GM23248 (cell line): Measurements from ENCODE around the gene SH3RF3. TPM values are rescaled to one million over a fixed set of nuclear protein-coding genes. Genes with fewer than 3 reads are reported as not detected.

Experiments
- DNase-seq: peaks from one replicate; pipeline ENCODE4 v3.0.0-alpha.2; 2015
- H2AFZ ChIP-seq: fragments of 200-600 bp; sonication (generic); 2 replicates; pipeline ENCODE4 v1.6.1; 2016; ENCODE audit warnings: antibody characterized with exemption
- H3F3A ChIP-seq: fragments of 200-600 bp; sonication (generic); 2 replicates; pipeline ENCODE4 v1.6.1; 2016; ENCODE audit warnings: mild to moderate bottlenecking, antibody characterized with exemption, mixed run types; ENCODE audit not compliant: insufficient read depth
- H3K27ac ChIP-seq: fragments of 200-600 bp; sonication (generic); 2 replicates; pipeline ENCODE4 v1.5.1; 2016; ENCODE audit warnings: mild to moderate bottlenecking
- H3K27me3 ChIP-seq: fragments of 200-600 bp; sonication (generic); replicated peaks from 2 replicates; pipeline ENCODE4 v1.6.1; 2016; ENCODE audit warnings: mild to moderate bottlenecking; ENCODE audit not compliant: insufficient read depth
- H3K36me3 ChIP-seq: fragments of 200-600 bp; sonication (generic); 2 replicates; pipeline ENCODE4 v1.6.1; 2016; ENCODE audit warnings: low read depth, mild to moderate bottlenecking
- H3K4me1 ChIP-seq: fragments of 200-600 bp; sonication (generic); 2 replicates; pipeline ENCODE4 v1.6.1; 2016; ENCODE audit warnings: mild to moderate bottlenecking; ENCODE audit not compliant: insufficient read depth
- H3K4me2 ChIP-seq: fragments of 200-600 bp; sonication (generic); one replicate; pipeline ENCODE4 v1.6.1; 2016; ENCODE audit warnings: mild to moderate bottlenecking; ENCODE audit not compliant: unreplicated experiment
- H3K4me3 ChIP-seq: fragments of 200-600 bp; sonication (generic); 2 replicates; pipeline ENCODE4 v1.5.1; 2016; ENCODE audit warnings: mild to moderate bottlenecking
- H3K79me2 ChIP-seq: fragments of 200-600 bp; sonication (generic); 2 replicates; pipeline ENCODE4 v1.6.1; 2016; ENCODE audit warnings: mild to moderate bottlenecking; ENCODE audit not compliant: insufficient read depth
- H3K9ac ChIP-seq: fragments of 200-600 bp; sonication (generic); 2 replicates; pipeline ENCODE4 v1.6.1; 2016; ENCODE audit warnings: mild to moderate bottlenecking
- H3K9me2 ChIP-seq: fragments of 200-600 bp; sonication (generic); 2 replicates; pipeline ENCODE4 v1.6.1; 2016; ENCODE audit warnings: mixed run types, mild to moderate bottlenecking, moderate library complexity; ENCODE audit not compliant: insufficient read depth
- H3K9me3 ChIP-seq: fragments of 200-600 bp; sonication (generic); one replicate; pipeline ENCODE4 v1.6.1; 2017; ENCODE audit warnings: low read depth
- H4K20me1 ChIP-seq: fragments of 200-600 bp; sonication (generic); 2 replicates; pipeline ENCODE4 v1.6.0; 2016; ENCODE audit not compliant: insufficient read depth
- EZH2 ChIP-seq: fragments of 200-600 bp; sonication (generic); IDR thresholded peaks from 2 replicates; pipeline ENCODE4 v1.6.1; 2018; ENCODE audit warnings: antibody characterized with exemption, mild to moderate bottlenecking; ENCODE audit not compliant: insufficient read depth, poor library complexity, severe bottlenecking
- EZH2phosphoT487 ChIP-seq: fragments of 200-600 bp; sonication (generic); IDR thresholded peaks from 2 replicates; pipeline ENCODE4 v1.6.1; 2018; ENCODE audit warnings: antibody characterized with exemption, moderate library complexity, mild to moderate bottlenecking, low read depth; ENCODE audit not compliant: insufficient read depth
- WGBS, 2 experiments: methylation state at CpG; one replicate each; pipeline ENCODE4 v1.1.6; 2015 to 2017; ENCODE audit warnings: low lambda C conversion rate in 2 of 2, low coverage in 1 of 2; ENCODE audit errors: missing lambda C conversion rate in 2 of 2; 5-methylcytosine and 5-hydroxymethylcytosine counted together
- in situ Hi-C: fragments of 300-500 bp; cut with MboI; formaldehyde crosslinking; loops from 2 replicates; pipeline ENCODE4 v1.15.0; 2020
- polyA plus RNA-seq: library from polyadenylated mRNA; unstranded; fragments of >200 nt; fragmentation: Nextera tagmentation; extraction: Ambion mirVana; gene quantifications from 2 replicates; pipeline ENCODE4 v1.2.1, GENCODE V29; 2016
- total RNA-seq: library from RNA; depleted of rRNA; stranded (reverse); fragments of >200 nt; shearing (Covaris generic); gene quantifications from 2 replicates; pipeline ENCODE4 v1.2.3, GENCODE V29; 2014

Gene SH3RF3
- total and polyA plus RNA-seq, 2 experiments from 2014 or later: 1.5 to 5.2 TPM

DNA sequence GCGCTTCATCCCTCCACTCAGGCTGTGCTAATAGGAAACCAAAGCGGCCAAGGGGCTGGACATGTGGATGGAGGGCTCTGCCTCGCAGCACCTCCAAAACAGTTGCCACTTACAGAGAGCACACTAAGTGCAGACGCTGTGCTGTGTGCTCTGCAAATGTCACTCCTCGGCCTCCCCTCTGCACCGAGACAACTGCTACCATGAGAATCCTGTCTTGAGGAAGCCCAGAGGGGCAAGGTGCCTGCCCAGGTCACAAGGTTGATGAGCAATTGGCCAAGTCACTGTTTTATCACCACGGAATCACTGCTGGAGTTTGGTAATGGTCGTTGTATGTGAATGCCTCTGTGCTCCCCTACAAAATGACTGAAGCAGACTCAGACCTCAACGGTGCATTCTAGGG is 352.6 kb downstream of the SH3RF3 start:
- TF ChIP-seq EZH2: no peak

DNA sequence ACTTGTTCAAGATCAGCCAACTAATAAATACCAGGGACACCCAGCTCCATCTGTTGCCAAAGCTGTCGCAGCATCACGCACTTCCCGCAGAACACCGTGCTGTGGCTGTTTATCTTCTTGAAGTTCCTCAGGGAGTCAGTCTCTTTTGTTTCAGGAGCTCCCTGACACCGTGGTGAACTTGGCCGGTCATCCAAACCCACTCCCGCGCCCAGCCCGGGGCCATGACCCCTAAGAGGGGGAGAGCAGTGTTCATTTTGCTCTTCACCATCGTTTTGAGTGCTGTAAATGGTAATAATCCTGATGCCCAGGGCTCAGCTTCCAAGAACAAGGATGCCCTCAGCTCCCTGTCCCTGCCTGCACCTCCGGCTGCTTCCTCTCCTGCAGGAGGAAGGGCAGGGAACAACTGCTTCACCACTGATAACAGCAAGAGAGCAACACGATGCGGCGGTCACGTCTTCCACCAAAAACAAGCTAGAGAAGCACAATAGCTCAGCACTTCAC is 353.4 kb downstream of the SH3RF3 start:
- H3K79me2 ChIP-seq: no peaks in the 10 kb centered on the region
- 89% methylated on average over 14 to 15 of the region's 15 CpGs for WGBS, 2 experiments
- H4K20me1 ChIP-seq: no peaks in the 10 kb centered on the region
- H3K9me3 ChIP-seq: no peaks in the 10 kb centered on the region
- no peak overlapping the region for H3K4me2 ChIP-seq
- DNase-seq: no peak
- no peaks in the 10 kb centered on the region for H3K9me2 ChIP-seq
- in situ Hi-C loops: no loop called here
- no peaks in the 10 kb centered on the region for H3K4me1 ChIP-seq
- H3K9ac ChIP-seq: no peak overlapping the region
- H3K4me3 ChIP-seq: no peak overlapping the region
- no peaks in the 10 kb centered on the region for H3F3A ChIP-seq
- H3K27me3 ChIP-seq: no peaks in the 10 kb centered on the region
- H3K36me3 ChIP-seq: no peaks in the 10 kb centered on the region
- H2AFZ ChIP-seq: no peak overlapping the region
- TF ChIP-seq EZH2phosphoT487 (no peak), EZH2 (no peak)
- no peak overlapping the region for H3K27ac ChIP-seq

More for the DNA sequence above, 352.6 kb downstream of the SH3RF3 start:
- Histone ChIP-seq H3K9me3 (no peaks in the 10 kb centered on the region), H3K4me3 (no peak overlapping the region), H3K79me2 (no peaks in the 10 kb centered on the region), H3K36me3 (no peaks in the 10 kb centered on the region), H3K27me3 (no peaks in the 10 kb centered on the region), H2AFZ (no peak overlapping the region), H3F3A (no peaks in the 10 kb centered on the region), H3K27ac (no peak overlapping the region), H3K4me2 (no peak overlapping the region), H3K9me2 (no peaks in the 10 kb centered on the region), H3K4me1 (no peaks in the 10 kb centered on the region), H4K20me1 (no peaks in the 10 kb centered on the region), H3K9ac (no peak overlapping the region)
- no peak for DNase-seq
- in situ Hi-C loops: no loop called here
- WGBS, 2 experiments: 92% methylated on average over 9 of the region's 9 CpGs

- no peak overlapping the region for H3K27ac ChIP-seq
- no peaks in the 10 kb centered on the region for H3F3A ChIP-seq
- WGBS, 2 experiments: 75 to 77% methylated on average over 18 to 19 of the region's 19 CpGs
- H3K4me3 ChIP-seq: no peak overlapping the region
- H2AFZ ChIP-seq: no peak overlapping the region
- H3K27me3 ChIP-seq: no peaks in the 10 kb centered on the region
- H3K9me2 ChIP-seq: no peaks in the 10 kb centered on the region
- H3K9ac ChIP-seq: no peak overlapping the region
- no peaks in the 10 kb centered on the region for H4K20me1 ChIP-seq
- no peaks in the 10 kb centered on the region for H3K4me1 ChIP-seq
- no peaks in the 10 kb centered on the region for H3K79me2 ChIP-seq
- no peak for TF ChIP-seq EZH2phosphoT487
- TF ChIP-seq EZH2: no peak
- no peak overlapping the region for H3K4me2 ChIP-seq
- peak; percentile 57 for DNase-seq
- in situ Hi-C loops: no loop called here
- H3K9me3 ChIP-seq: no peaks in the 10 kb centered on the region
- H3K36me3 ChIP-seq: no peaks in the 10 kb centered on the region
These were observed 357.9 kb downstream of the SH3RF3 start for GRCh38 chr2:109486711-109487535.

DNA sequence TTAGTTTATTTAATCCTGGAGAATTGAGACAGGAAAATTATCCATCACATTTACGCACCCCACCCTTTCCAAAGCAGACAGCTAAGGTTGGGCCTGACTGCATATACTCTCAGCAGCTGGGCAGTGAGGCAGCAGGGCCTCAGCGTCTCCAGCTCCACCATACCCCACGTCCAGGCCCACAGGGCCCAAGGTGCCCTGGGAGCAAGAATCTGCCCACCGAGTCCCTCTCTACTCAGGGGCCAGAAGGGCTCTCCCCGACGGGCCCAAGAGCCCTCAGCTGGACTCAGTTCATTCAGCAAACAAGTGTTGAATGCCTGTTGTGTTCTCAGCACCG is 358.5 kb downstream of the SH3RF3 start:
- Histone ChIP-seq H3K36me3 (no peaks in the 10 kb centered on the region), H3K27me3 (no peaks in the 10 kb centered on the region), H4K20me1 (no peaks in the 10 kb centered on the region), H2AFZ (no peak overlapping the region), H3K9ac (no peak overlapping the region), H3K9me2 (no peaks in the 10 kb centered on the region), H3K4me3 (no peak overlapping the region), H3K79me2 (no peaks in the 10 kb centered on the region), H3F3A (no peaks in the 10 kb centered on the region), H3K9me3 (no peaks in the 10 kb centered on the region), H3K4me1 (no peaks in the 10 kb centered on the region), H3K4me2 (no peak overlapping the region), H3K27ac (no peak overlapping the region)
- in situ Hi-C loops: no loop called here
- DNase-seq: no peak
- TF ChIP-seq EZH2: no peak
- 89 to 91% methylated on average over 5 to 7 of the region's 7 CpGs for WGBS, 2 experiments
